ENCODE results near the gene TCF4.
"Not testable (repeated sequence)": the region's sequence is repeated elsewhere in the genome, so short reads cannot be mapped to it uniquely, and the experiment has no call there.

Gene TCF4

DNA sequence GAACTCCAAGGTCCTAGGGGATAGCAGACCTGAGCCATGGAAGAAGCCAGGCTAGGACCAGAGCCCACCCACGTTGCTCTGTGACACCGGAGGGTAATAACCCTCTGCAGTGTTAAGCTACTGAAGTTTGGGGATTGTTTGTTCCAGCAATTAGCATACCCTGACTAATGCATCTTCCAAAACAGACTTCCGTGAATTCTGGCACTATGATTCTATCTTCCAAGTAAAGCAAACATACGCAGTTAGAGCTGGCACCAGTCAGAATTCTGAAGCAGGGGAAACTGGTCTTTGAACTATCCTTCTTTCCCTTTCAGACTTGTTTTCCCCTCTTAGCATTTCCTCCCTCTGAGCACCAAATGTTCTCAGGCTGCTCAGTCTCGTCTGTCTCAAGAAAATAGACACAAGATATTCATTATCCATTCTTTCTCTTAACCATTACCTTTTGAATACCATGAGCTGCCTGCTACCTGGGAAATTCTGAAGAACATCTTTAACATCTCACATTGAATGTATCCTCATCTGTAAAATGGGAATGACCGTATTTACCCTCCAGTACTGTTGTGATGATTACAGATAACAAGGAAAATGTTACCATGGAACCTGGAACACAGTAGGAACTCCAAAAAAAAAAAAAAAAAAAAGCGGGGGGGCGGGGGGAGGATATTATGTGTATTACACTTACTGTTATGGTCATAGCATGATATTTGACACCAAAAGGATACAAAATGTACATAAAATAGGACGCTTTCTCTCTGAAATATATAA is 108.2 kb downstream of the TCF4 start:
- DNase-seq (ENCODE audit: extremely low read depth in 1 of 2, low read depth in 1 of 2): no peak

DNA sequence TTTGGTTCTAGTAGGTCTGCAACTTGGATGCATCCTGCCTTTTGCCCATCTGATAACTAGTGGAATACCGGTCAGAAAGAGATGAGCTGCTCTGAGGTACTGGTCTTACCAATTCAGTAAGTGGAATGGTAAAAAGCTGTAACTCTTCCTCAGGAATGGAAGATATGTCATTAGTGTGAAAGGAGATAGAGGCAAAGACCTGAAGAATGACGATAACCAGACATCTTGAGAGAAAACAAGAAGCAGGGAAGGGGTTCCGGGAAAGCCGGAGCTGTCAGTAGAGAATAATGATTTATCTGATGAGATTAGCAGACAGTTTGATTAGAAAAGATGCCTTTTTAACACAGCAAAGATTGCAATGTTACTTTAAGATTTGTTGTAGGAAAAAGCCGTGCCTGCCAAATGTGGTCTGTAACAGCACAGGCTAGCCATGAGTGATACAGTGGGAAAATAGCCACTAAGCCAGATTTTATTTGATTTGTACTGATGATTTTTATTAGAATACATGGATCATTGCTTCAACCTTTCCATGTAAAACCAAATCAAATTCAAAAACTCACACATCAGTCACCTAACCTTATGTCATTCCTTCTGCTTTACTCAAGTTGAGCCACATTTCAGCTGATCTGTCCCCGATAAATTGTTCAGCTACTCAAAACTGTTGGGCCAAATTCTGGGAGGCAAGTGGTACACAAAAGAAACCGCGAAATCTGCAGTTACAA is 110.0 kb downstream of the TCF4 start:
- DNase-seq (ENCODE audit: extremely low read depth in 1 of 2, low read depth in 1 of 2): no peak

DNA sequence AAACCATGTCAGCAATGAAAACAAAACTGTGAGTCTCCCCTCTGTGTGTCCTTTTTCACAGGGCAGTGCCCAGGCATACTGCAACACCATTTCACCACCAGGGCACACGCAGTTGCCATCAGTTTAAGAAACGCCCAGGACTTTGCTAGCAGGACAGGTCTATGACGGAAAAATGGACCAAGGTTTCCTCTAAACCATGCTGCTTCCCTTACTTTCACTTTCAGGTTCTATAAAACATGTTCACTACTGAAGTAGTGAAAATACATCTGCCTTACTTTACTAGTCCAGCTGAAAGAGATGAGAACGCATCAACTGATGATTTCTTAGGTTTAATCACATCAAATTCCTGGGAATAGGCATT is 110.5 kb downstream of the TCF4 start:
- no peak for DNase-seq (ENCODE audit: extremely low read depth in 1 of 2, low read depth in 1 of 2)

- no peak for DNase-seq (ENCODE audit: extremely low read depth in 1 of 2, low read depth in 1 of 2)
Measured at GRCh38 chr18:55475916-55476315, 112.1 kb downstream of the TCF4 start.

GRCh38 chr18:55475467-55475866 is 112.5 kb downstream of the TCF4 start:
- no peak for DNase-seq (ENCODE audit: extremely low read depth in 1 of 2, low read depth in 1 of 2)

DNA sequence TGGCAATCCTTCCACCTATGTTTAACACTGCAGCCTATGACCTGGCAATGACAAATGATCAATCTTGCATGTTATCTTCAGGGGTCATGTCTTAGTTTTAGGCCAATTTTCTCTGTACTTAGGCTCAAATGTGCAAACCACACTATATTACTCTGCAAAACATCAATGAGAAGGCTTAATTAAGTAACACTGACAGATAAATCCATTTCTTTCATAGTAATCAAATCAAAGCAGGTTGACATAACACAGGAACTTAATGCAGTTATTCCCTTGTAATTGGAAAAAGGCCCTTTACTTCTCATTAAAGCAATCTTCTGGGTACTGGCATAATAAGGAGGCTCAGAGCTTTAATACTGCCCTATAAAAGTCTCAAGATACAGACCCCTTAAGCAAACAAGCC is 114.4 kb downstream of the TCF4 start:
- no peak for DNase-seq (ENCODE audit: extremely low read depth in 1 of 2, low read depth in 1 of 2)

- no peak for DNase-seq (ENCODE audit: extremely low read depth in 1 of 2, low read depth in 1 of 2)
Measured at GRCh38 chr18:55473058-55473457, 114.9 kb downstream of the TCF4 start.

DNA sequence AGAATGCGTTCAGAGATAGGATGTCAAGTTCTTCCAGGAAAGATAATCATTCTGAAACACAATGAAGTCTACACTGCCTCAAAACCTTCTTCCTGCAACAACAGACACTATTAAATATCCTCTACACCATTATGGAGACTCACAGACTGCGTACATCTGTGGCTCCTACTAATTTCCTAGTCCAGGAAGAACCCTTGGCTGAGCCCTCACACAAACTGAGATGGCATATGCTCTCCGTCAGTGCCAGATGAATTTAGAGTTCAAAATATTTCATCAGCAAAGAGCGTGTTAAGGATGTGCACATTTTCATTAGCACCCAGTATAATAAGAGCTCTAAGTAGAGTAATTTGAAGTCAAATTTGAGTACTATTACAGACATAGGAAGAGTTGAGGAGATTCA is 117.2 kb downstream of the TCF4 start:
- DNase-seq (ENCODE audit: extremely low read depth in 1 of 2, low read depth in 1 of 2): no peak

GRCh38 chr18:55469134-55469533 is 118.9 kb downstream of the TCF4 start:
- not testable (repeated sequence) for DNase-seq (ENCODE audit: extremely low read depth in 1 of 2, low read depth in 1 of 2)

GRCh38 chr18:55466789-55467188 is 121.2 kb downstream of the TCF4 start:
- no peak for DNase-seq (ENCODE audit: extremely low read depth in 1 of 2, low read depth in 1 of 2)

GRCh38 chr18:55465313-55465712 is 122.7 kb downstream of the TCF4 start:
- DNase-seq (ENCODE audit: extremely low read depth in 1 of 2, low read depth in 1 of 2): no peak

- DNase-seq (ENCODE audit: extremely low read depth in 1 of 2, low read depth in 1 of 2): no peak
Measured at GRCh38 chr18:55464581-55464980, 123.4 kb downstream of the TCF4 start.

GRCh38 chr18:55462652-55463051 is 125.3 kb downstream of the TCF4 start:
- DNase-seq (ENCODE audit: extremely low read depth in 1 of 2, low read depth in 1 of 2): no peak

- DNase-seq (ENCODE audit: extremely low read depth in 1 of 2, low read depth in 1 of 2): no peak
Measured at GRCh38 chr18:55461848-55462247, 126.1 kb downstream of the TCF4 start.

GRCh38 chr18:55458456-55459203 is 129.4 kb downstream of the TCF4 start:
- no peak for DNase-seq (ENCODE audit: extremely low read depth in 1 of 2, low read depth in 1 of 2)

- DNase-seq (ENCODE audit: extremely low read depth in 1 of 2, low read depth in 1 of 2): no peak
Measured at GRCh38 chr18:55457028-55457427, 131.0 kb downstream of the TCF4 start.

DNA sequence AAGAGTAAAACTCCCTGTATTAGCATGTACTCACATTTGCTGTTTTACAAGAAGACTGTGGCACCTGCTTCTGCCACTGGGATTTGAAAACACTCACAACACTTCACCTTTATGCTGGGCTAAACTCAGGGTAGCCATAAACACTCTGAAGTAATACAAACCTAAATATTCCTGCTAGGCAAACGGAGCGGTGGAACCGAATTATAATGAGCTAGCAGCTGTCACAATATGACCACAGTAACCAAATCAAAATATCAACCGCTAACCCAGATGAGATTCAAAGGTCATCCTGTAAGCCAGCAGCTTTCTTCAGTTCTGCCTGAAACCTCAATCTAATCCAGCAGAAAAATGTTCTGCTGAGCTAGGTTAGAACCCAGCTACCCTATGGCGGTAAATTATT is 132.1 kb downstream of the TCF4 start:
- no peak for DNase-seq (ENCODE audit: extremely low read depth in 1 of 2, low read depth in 1 of 2)

- DNase-seq (ENCODE audit: extremely low read depth in 1 of 2, low read depth in 1 of 2): no peak
Measured at GRCh38 chr18:55453186-55453585, 134.8 kb downstream of the TCF4 start.

- no peak for DNase-seq (ENCODE audit: extremely low read depth in 1 of 2, low read depth in 1 of 2)
Measured at GRCh38 chr18:55452123-55452611, 135.8 kb downstream of the TCF4 start.

DNA sequence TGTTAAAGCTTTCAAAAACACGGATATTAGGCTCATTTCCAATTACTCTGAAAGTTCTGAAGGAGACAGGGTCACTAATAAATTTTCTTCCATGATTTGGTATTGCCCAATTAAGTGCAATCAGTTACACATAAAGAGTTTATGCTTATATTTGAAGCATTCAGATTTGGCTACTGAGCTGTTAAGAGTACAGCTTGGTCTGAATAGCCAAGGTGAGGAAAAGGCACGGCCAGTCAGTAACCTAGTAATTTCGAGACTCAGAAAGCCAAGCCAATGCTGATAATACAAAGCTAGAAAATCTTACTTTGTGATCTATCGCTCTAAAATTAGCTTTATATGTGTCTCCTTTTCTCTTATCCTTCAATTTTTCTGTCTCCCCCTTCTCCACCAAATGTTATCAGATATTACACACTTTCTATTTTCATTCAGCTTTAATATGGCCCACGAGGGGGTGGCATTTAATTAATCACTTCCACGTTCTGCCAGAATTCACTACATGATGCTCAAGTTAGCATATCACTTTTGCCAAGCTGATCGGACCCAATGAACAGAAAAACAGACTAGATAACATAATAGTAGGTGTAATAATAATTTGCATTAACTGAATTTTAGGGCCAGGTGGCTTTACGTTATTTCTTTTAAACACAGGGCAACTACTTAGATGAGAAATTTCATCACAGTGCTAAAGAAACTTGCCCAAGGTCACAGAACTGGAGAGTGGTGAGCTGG is 138.4 kb downstream of the TCF4 start:
- no peak for DNase-seq (ENCODE audit: extremely low read depth in 1 of 2, low read depth in 1 of 2)

DNA sequence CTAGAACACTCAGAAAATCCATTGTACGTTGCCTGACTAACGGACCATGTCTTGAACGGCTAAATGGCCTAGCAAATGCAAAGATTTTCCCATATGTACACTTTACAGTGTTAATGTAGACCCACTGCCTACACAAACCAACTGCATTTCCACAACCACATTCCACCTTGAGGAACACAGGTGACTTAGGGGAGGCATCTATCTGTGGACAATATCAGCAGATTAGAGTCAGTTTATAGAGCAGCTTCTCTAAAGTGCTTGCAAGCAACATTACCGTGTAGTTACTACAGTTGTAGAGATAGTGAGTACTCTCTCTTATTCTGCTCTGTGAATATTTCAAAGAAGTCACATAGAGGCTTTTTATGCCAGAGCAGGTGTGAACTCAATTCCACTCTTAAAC is 139.6 kb downstream of the TCF4 start:
- no peak for DNase-seq (ENCODE audit: extremely low read depth in 1 of 2, low read depth in 1 of 2)
